Neural cell (in vitro differentiated cells): Measurements from ENCODE around the gene DZIP1. TPM values are rescaled to one million over a fixed set of nuclear protein-coding genes. Genes with fewer than 3 reads are reported as not detected.

ENCODE experiments used
- H2AFZ ChIP-seq: fragments of 200-600, 300-800 bp; sonication (generic), shearing (Covaris generic); 2 replicates; pipeline ENCODE4 v1.6.0; 2014; ENCODE audit warnings: low read depth, mild to moderate bottlenecking, antibody characterized with exemption, low read length, moderate library complexity
- H3F3A ChIP-seq: fragments of 200-600 bp; shearing (Covaris generic); 2 replicates; pipeline ENCODE4 v1.6.1; 2016; ENCODE audit warnings: mild to moderate bottlenecking, moderate library complexity, mixed read lengths, antibody characterized with exemption, low read length; ENCODE audit not compliant: insufficient read depth, poor library complexity, severe bottlenecking
- H3K27ac ChIP-seq: fragments of 200-600, 300-800 bp; sonication (generic), shearing (Covaris generic); 2 replicates; pipeline ENCODE4 v1.5.1; 2014; ENCODE audit warnings: mild to moderate bottlenecking, low read length, moderate library complexity
- H3K27me3 ChIP-seq: fragments of 300-800, 200-600 bp; sonication (generic), shearing (Covaris generic); 2 replicates; pipeline ENCODE4 v1.6.0; 2014; ENCODE audit warnings: mild to moderate bottlenecking, low read depth, low read length, moderate library complexity; ENCODE audit not compliant: insufficient read depth
- H3K36me3 ChIP-seq: fragments of 300-800, 200-600 bp; sonication (generic), shearing (Covaris generic); 2 replicates; pipeline ENCODE4 v1.5.1; 2014; ENCODE audit warnings: mild to moderate bottlenecking, antibody characterized with exemption, low read length, moderate library complexity; ENCODE audit not compliant: insufficient read depth
- H3K4me2 ChIP-seq: fragments of 300-800, 200-600 bp; sonication (generic), shearing (Covaris generic); 2 replicates; pipeline ENCODE4 v1.6.0; 2014; ENCODE audit warnings: mild to moderate bottlenecking, low read length
- H3K4me3 ChIP-seq: fragments of 300-800, 200-600 bp; sonication (generic), shearing (Covaris generic); 2 replicates; pipeline ENCODE4 v1.5.1; 2014; ENCODE audit warnings: mild to moderate bottlenecking, low read length, moderate library complexity
- H3K79me2 ChIP-seq: fragments of 200-600 bp; shearing (Covaris generic); replicated peaks from 2 replicates; pipeline ENCODE4 v1.6.0; 2014; ENCODE audit warnings: mild to moderate bottlenecking, low read length, moderate library complexity; ENCODE audit not compliant: insufficient read depth
- H3K9ac ChIP-seq: fragments of 300-800, 200-600 bp; sonication (generic), shearing (Covaris generic); 2 replicates; pipeline ENCODE4 v1.6.1; 2016; ENCODE audit warnings: mild to moderate bottlenecking, low read length, mixed read lengths
- H3K9me2 ChIP-seq: fragments of 200-600 bp; shearing (Covaris generic); 2 replicates; pipeline ENCODE4 v1.6.1; 2016; ENCODE audit warnings: mild to moderate bottlenecking, low read length, mixed read lengths; ENCODE audit not compliant: insufficient read depth
- H3K9me3 ChIP-seq: fragments of 200-600, 300-800 bp; sonication (generic), shearing (Covaris generic); 2 replicates; pipeline ENCODE4 v1.6.1; 2016; ENCODE audit warnings: mild to moderate bottlenecking, mixed run types, low read length, moderate library complexity, mixed read lengths
- H4K20me1 ChIP-seq: fragments of 200-600 bp; shearing (Covaris generic); 2 replicates; pipeline ENCODE4 v1.6.1; 2016; ENCODE audit warnings: mild to moderate bottlenecking, mixed run types; ENCODE audit not compliant: insufficient read depth
- CTCF ChIP-seq: fragments of 450-650 bp; IDR thresholded peaks from 2 replicates; pipeline ENCODE4 v1.5.1; 2014; ENCODE audit warnings: antibody characterized with exemption, mild to moderate bottlenecking, moderate library complexity; ENCODE audit not compliant: poor library complexity, severe bottlenecking
- EP300 ChIP-seq: fragments of 450-650 bp; conservative IDR thresholded peaks from 2 replicates; pipeline ENCODE4 v1.6.1; 2014; ENCODE audit warnings: antibody characterized with exemption, mild to moderate bottlenecking, moderate library complexity; ENCODE audit not compliant: poor library complexity, severe bottlenecking
- EZH2 ChIP-seq: fragments of 200-600, 300-800 bp; shearing (Covaris generic), sonication (generic); IDR thresholded peaks from 2 replicates; pipeline ENCODE4 v1.6.1; 2014; ENCODE audit warnings: antibody characterized with exemption, low read length, borderline replicate concordance, mild to moderate bottlenecking; ENCODE audit not compliant: insufficient read depth, poor library complexity, severe bottlenecking
- MXI1 ChIP-seq: fragments of 450-650 bp; conservative IDR thresholded peaks from 2 replicates; pipeline ENCODE4 v1.6.1; 2014; ENCODE audit warnings: antibody characterized with exemption, mild to moderate bottlenecking; ENCODE audit not compliant: poor library complexity, severe bottlenecking
- POLR2AphosphoS5 ChIP-seq: IDR thresholded peaks from 2 replicates; pipeline ENCODE4 v1.6.1; 2012
- RAD21 ChIP-seq: fragments of 450-650 bp; conservative IDR thresholded peaks from 2 replicates; pipeline ENCODE4 v1.6.1; 2014; ENCODE audit warnings: antibody characterized with exemption, mild to moderate bottlenecking, moderate library complexity
- REST ChIP-seq: IDR thresholded peaks from 2 replicates; pipeline ENCODE4 v1.6.1; 2012; ENCODE audit warnings: borderline replicate concordance
- SMC3 ChIP-seq: fragments of 450-650 bp; conservative IDR thresholded peaks from 2 replicates; pipeline ENCODE4 v1.6.1; 2014; ENCODE audit warnings: antibody characterized with exemption, mild to moderate bottlenecking, moderate library complexity; ENCODE audit not compliant: poor library complexity
- TAF1 ChIP-seq: IDR thresholded peaks from 2 replicates; pipeline ENCODE4 v1.6.1; 2012; ENCODE audit warnings: low read depth
- polyA plus RNA-seq: library from polyadenylated mRNA; depleted of rRNA; stranded (reverse); fragments of >200 nt; gene quantifications from 2 replicates; pipeline ENCODE4 v1.2.3, GENCODE V29; 2014

The DZIP1 gene
- polyA plus RNA-seq, 1 donor from 2014 or later, result 35.3 TPM

- no peak overlapping the region for H3K9ac ChIP-seq
- H3K27ac ChIP-seq, result no peak overlapping the region
- no peaks in the 10 kb centered on the region for H4K20me1 ChIP-seq
- H3K9me2 ChIP-seq, result no peaks in the 10 kb centered on the region
- no peaks in the 10 kb centered on the region for H3K27me3 ChIP-seq
- no peaks in the 10 kb centered on the region for H3K79me2 ChIP-seq
- no peak overlapping the region for H3K4me3 ChIP-seq
- no peaks in the 10 kb centered on the region for H3K9me3 ChIP-seq
- H3K36me3 ChIP-seq, result no peaks in the 10 kb centered on the region
- H3F3A ChIP-seq, result no peaks in the 10 kb centered on the region
- TF ChIP-seq MXI1, result no peak
- TF ChIP-seq EP300, result no peak
- TF ChIP-seq REST, result no peak
- no peak overlapping the region for H3K4me2 ChIP-seq
- no peak overlapping the region for H2AFZ ChIP-seq
Observed at GRCh38 chr13:95607366-95607765, 37.1 kb downstream of the DZIP1 start.

- no peaks in the 10 kb centered on the region for H4K20me1 ChIP-seq
Observed at GRCh38 chr13:95605448-95606125, 38.9 kb downstream of the DZIP1 start.

More at GRCh38 chr13:95605448-95606125, 38.9 kb downstream of the DZIP1 start:
- Histone ChIP-seq H3K27me3 (no peaks in the 10 kb centered on the region), H3K4me3 (no peak overlapping the region), H3K4me2 (no peak overlapping the region), H2AFZ (no peak overlapping the region), H3F3A (no peaks in the 10 kb centered on the region), H3K9me3 (no peaks in the 10 kb centered on the region), H3K9ac (no peak overlapping the region), H3K27ac (no peak overlapping the region), H3K36me3 (no peaks in the 10 kb centered on the region), H3K79me2 (no peaks in the 10 kb centered on the region), H3K9me2 (no peaks in the 10 kb centered on the region)
- TF ChIP-seq EP300 (no peak), POLR2AphosphoS5 (no peak), MXI1 (no peak), REST (no peak), RAD21 (no peak), CTCF (no peak), TAF1 (no peak), SMC3 (no peak), EZH2 (no peak)
